HCT116 (cell line): ENCODE measurements around the gene GPR107. TPM values are rescaled to one million over a fixed set of nuclear protein-coding genes. Genes with fewer than 3 reads are reported as not detected.
A peak's percentile ranks its signal among the peaks of the same experiment; 100 is the strongest.

ENCODE experiments used
- ATAC-seq: fragments of 200-7000 bp; cut with Tn5 transposase; 2 replicates; pipeline ENCODE4 v1.9.1; 2020; ENCODE audit warnings: mild to moderate bottlenecking, moderate library complexity
- BruUV-seq: library from RNA; stranded (reverse); fragments of 400-500 nt; replicated peaks from 2 replicates; lab custom pipeline; 2021; lab: Mats Ljungman, UMichigan
- CTCF ChIA-PET: fragments of 300-600 bp; sonication (Branson Sonifier 250); formaldehyde crosslinking; loops from one replicate; lab custom pipeline; 2021; ENCODE audit warnings: antibody characterized with exemption; lab: Charles Lee
- POLR2A ChIA-PET: fragments of 300-600, 350-600 bp; sonication (Branson Sonifier 250); formaldehyde crosslinking; loops from one replicate; lab custom pipeline; 2021; ENCODE audit warnings: antibody characterized with exemption; lab: Charles Lee
- RAD21 ChIA-PET, 2 experiments: fragments of 300-600 bp; sonication (Branson Sonifier 250); formaldehyde crosslinking; loops; one replicate each; lab custom pipeline; 2023; ENCODE audit warnings: low total read pairs in 2 of 2; ENCODE audit not compliant: uncharacterized antibody in 2 of 2, unreplicated experiment in 2 of 2, low non-redundant PET in 1 of 2; lab: Charles Lee
- DNase-seq: peaks from one replicate; pipeline ENCODE4 v3.0.0-alpha.2; 2010; ENCODE audit warnings: low read depth, low spot score
- H2AFZ ChIP-seq: fragments of 200-600 bp; shearing (Covaris generic), sonication (generic); 2 replicates; pipeline ENCODE4 v1.6.1; 2017; ENCODE audit warnings: low read depth, mixed run types, mixed read lengths, antibody characterized with exemption, low read length; ENCODE audit not compliant: poor library complexity, severe bottlenecking
- H3K27ac ChIP-seq: 2 replicates; pipeline ENCODE4 v1.5.1; 2012; ENCODE audit warnings: low read depth, low read length
- H3K27me3 ChIP-seq: fragments of 200-600 bp; sonication (generic); 2 replicates; pipeline ENCODE4 v1.6.1; 2016; ENCODE audit warnings: mixed run types, low read length, mixed read lengths; ENCODE audit not compliant: insufficient read depth
- H3K36me3 ChIP-seq, 2 experiments: fragments of 200-500 bp in 1 of 2; fragments of 200-600 bp in 1 of 2; sonication (Bioruptor generic) in 1 of 2; sonication (generic) in 1 of 2; 2 replicates each; pipeline versions ENCODE4 v1.5.1 to v1.6.1; 2014 to 2016; ENCODE audit warnings: low read length in 2 of 2, inconsistent platforms in 1 of 2, mixed read lengths in 1 of 2, mixed run types in 1 of 2; ENCODE audit not compliant: insufficient read depth in 2 of 2, control insufficient read depth in 1 of 2
- H3K4me1 ChIP-seq, 2 experiments: fragments of 200-600 bp in 1 of 2; sonication (generic) in 1 of 2; 2 replicates each; pipeline versions ENCODE4 v1.5.1 to v1.6.1; 2012 to 2017; ENCODE audit warnings: low read length in 2 of 2, inconsistent platforms in 1 of 2, mild to moderate bottlenecking in 1 of 2, mixed read lengths in 1 of 2, mixed run types in 1 of 2, moderate library complexity in 1 of 2; ENCODE audit not compliant: insufficient read depth in 2 of 2, control insufficient read depth in 1 of 2
- H3K4me2 ChIP-seq: fragments of 200-600 bp; sonication (generic); 2 replicates; pipeline ENCODE4 v1.6.1; 2017; ENCODE audit warnings: mixed run types, low read length, mixed read lengths
- H3K4me3 ChIP-seq, 2 experiments: fragments of 200-600 bp in 1 of 2; sonication (generic) in 1 of 2; replicated peaks in 1 of 2; 2 replicates each; pipeline ENCODE4 v1.5.1; 2011 to 2016; ENCODE audit warnings: low read length in 2 of 2, control low read depth in 1 of 2, low read depth in 1 of 2, mild to moderate bottlenecking in 1 of 2, mixed read lengths in 1 of 2, mixed run types in 1 of 2
- H3K79me2 ChIP-seq: fragments of 200-600 bp; sonication (generic); 2 replicates; pipeline ENCODE4 v1.6.1; 2017; ENCODE audit warnings: mild to moderate bottlenecking, mixed run types, low read length, moderate library complexity, mixed read lengths; ENCODE audit not compliant: insufficient read depth
- H3K9ac ChIP-seq: fragments of 200-600 bp; sonication (generic); 2 replicates; pipeline ENCODE4 v1.6.1; 2016; ENCODE audit warnings: low read length, mixed read lengths
- H3K9me2 ChIP-seq: fragments of 200-600 bp; sonication (generic), shearing (Covaris generic); 2 replicates; pipeline ENCODE4 v1.6.1; 2017; ENCODE audit warnings: mixed run types, mild to moderate bottlenecking, moderate library complexity; ENCODE audit not compliant: insufficient read depth
- H3K9me3 ChIP-seq, 2 experiments: fragments of 200-500 bp in 1 of 2; fragments of 200-600 bp in 1 of 2; sonication (Bioruptor generic) in 1 of 2; sonication (generic) in 1 of 2; 2 replicates each; pipeline ENCODE4 v1.6.1; 2014 to 2017; ENCODE audit warnings: low read length in 2 of 2, mixed read lengths in 2 of 2, inconsistent platforms in 1 of 2, low read depth in 1 of 2, mild to moderate bottlenecking in 1 of 2, mixed run types in 1 of 2, moderate library complexity in 1 of 2; ENCODE audit not compliant: control insufficient read depth in 1 of 2, insufficient read depth in 1 of 2
- H4K20me1 ChIP-seq: fragments of 200-600 bp; sonication (generic), shearing (Covaris generic); 2 replicates; pipeline ENCODE4 v1.6.1; 2017; ENCODE audit warnings: mixed run types, mild to moderate bottlenecking, moderate library complexity; ENCODE audit not compliant: insufficient read depth
- CBX3 ChIP-seq: IDR thresholded peaks from 2 replicates; pipeline ENCODE4 v1.6.1; 2012; ENCODE audit warnings: low read depth
- CEBPB ChIP-seq: IDR thresholded peaks from 2 replicates; pipeline ENCODE4 v1.6.1; 2012; ENCODE audit warnings: low read depth
- EGR1 ChIP-seq: IDR thresholded peaks from 2 replicates; pipeline ENCODE4 v1.6.1; 2012; ENCODE audit warnings: low read depth
- ELF1 ChIP-seq: IDR thresholded peaks from 2 replicates; pipeline ENCODE4 v1.6.1; 2012; ENCODE audit warnings: low read depth, borderline replicate concordance
- EZH2 ChIP-seq: fragments of 200-600 bp; sonication (generic); IDR thresholded peaks from 2 replicates; pipeline ENCODE4 v1.6.1; 2017; ENCODE audit warnings: antibody characterized with exemption, mixed run types
- EZH2phosphoT487 ChIP-seq: fragments of 200-600 bp; IDR thresholded peaks from 2 replicates; pipeline ENCODE4 v1.6.1; 2018; ENCODE audit warnings: antibody characterized with exemption, borderline replicate concordance
- FOSL1 ChIP-seq: IDR thresholded peaks from 2 replicates; pipeline ENCODE4 v1.6.1; 2012; ENCODE audit warnings: low read depth
- JUND ChIP-seq: IDR thresholded peaks from 2 replicates; pipeline ENCODE4 v1.6.1; 2012
- POLR2A ChIP-seq: IDR thresholded peaks from 2 replicates; pipeline ENCODE4 v1.7.0; 2011; ENCODE audit warnings: borderline replicate concordance; ENCODE audit not compliant: insufficient read depth, insufficient read length; ENCODE audit errors: extremely low read depth
- POLR2AphosphoS5 ChIP-seq: IDR thresholded peaks from 2 replicates; pipeline ENCODE4 v1.6.1; 2011; ENCODE audit warnings: mild to moderate bottlenecking, low read depth, low read length, moderate library complexity
- RAD21 ChIP-seq: IDR thresholded peaks from 2 replicates; pipeline ENCODE4 v1.6.1; 2012; ENCODE audit warnings: low read depth, mild to moderate bottlenecking
- SIN3A ChIP-seq: IDR thresholded peaks from 2 replicates; pipeline ENCODE4 v1.6.1; 2012; ENCODE audit warnings: low read depth
- SP1 ChIP-seq: IDR thresholded peaks from 2 replicates; pipeline ENCODE4 v1.6.1; 2012; ENCODE audit warnings: low read depth
- SRF ChIP-seq: IDR thresholded peaks from 2 replicates; pipeline ENCODE4 v1.6.1; 2012; ENCODE audit warnings: low read depth
- TCF7L2 ChIP-seq: IDR thresholded peaks from 2 replicates; pipeline ENCODE4 v1.7.0; 2011; ENCODE audit warnings: borderline replicate concordance, inconsistent platforms; ENCODE audit not compliant: insufficient read depth, insufficient read length; ENCODE audit errors: extremely low read depth
- YY1 ChIP-seq: IDR thresholded peaks from 2 replicates; pipeline ENCODE4 v1.6.1; 2011; ENCODE audit warnings: low read length, low read depth, moderate library complexity, mild to moderate bottlenecking; ENCODE audit not compliant: insufficient replicate concordance; ENCODE audit errors: extremely low read depth
- ZFX ChIP-seq: fragments of 450-650 bp; IDR thresholded peaks from 2 replicates; pipeline ENCODE4 v1.6.1; 2017
- ZNF274 ChIP-seq: fragments of 200-500 bp; sonication (Bioruptor generic); IDR thresholded peaks from 2 replicates; pipeline ENCODE4 v1.6.1; 2014; ENCODE audit warnings: mild to moderate bottlenecking, low read depth, low read length, inconsistent platforms
- intact Hi-C: fragments of 100-400 bp; cut with micrococcal nuclease; formaldehyde crosslinking; loops from 2 replicates; pipeline ENCODE4 v1.10.0; 2022
- total RNA-seq: library from RNA; stranded (reverse); gene quantifications from one replicate; pipeline ENCODE4 v1.2.1, GENCODE V29; 2021; ENCODE audit not compliant: unreplicated experiment
- TF ChIP-seq, protein P1 (sequence below): IDR thresholded peaks from 2 replicates; pipeline ENCODE4 v1.6.1; 2011; ENCODE audit warnings: mild to moderate bottlenecking, low read length, moderate library complexity; ENCODE audit not compliant: insufficient replicate concordance; ENCODE audit errors: extremely low read depth
- TF ChIP-seq, protein P2 (sequence below), 3 experiments: fragments of 200-600 bp in 1 of 3; sonication (generic) in 1 of 3; IDR thresholded peaks in 2 of 3; conservative IDR thresholded peaks in 1 of 3; 2 replicates each; pipeline ENCODE4 v1.5.1; 2012 to 2017; ENCODE audit warnings: low read depth in 2 of 3, low read length in 2 of 3, antibody characterized with exemption in 1 of 3, borderline replicate concordance in 1 of 3, control low read depth in 1 of 3, mild to moderate bottlenecking in 1 of 3, mixed read lengths in 1 of 3, mixed run types in 1 of 3, moderate library complexity in 1 of 3; ENCODE audit not compliant: insufficient read depth in 1 of 3
- TF ChIP-seq, protein P3 (sequence below): IDR thresholded peaks from 2 replicates; pipeline ENCODE4 v1.6.1; 2012
- TF ChIP-seq, protein P4 (sequence below): IDR thresholded peaks from 2 replicates; pipeline ENCODE4 v1.6.1; 2012

GPR107 gene
- total RNA-seq, 1 experiment from 2014 or later = 32.5 TPM

DNA sequence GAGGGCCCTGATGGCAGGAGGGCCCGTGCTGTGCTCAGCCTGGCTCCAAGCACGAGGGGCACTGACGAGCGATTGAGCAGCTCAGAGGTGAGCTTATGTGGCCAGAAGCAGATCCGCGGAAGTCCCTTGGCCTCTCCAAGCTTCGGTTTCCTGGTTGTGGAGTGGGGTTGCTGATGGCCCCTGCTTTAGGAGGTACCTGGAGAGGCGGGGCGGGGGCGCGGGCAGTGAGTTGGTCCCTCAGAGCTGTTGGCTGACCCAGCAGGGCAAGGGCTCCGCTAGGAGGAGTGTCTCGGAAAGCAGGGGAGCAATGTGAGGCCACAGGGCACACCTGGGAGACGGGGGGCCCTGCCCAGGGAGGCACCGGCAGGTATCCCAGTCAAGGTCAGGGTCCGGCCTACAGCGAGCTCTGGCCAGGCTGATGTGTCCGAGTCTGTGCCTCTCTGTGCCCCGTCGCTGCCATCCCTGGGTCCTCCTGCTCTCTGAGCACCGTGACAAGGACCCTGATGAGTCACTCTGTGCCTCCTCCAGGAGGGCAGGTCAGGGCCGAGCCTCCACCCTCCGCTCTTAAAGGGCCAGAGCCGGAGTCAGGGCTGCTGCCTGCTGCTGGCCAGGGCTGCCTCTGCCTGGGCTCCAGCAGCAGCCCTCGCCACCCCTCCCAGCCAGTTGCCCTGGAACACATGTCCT is 133.3 kb downstream of the GPR107 start:
- H3K4me1 ChIP-seq = peaks cover 24 to 61% of the 10 kb centered on the region in 2 experiments
- POLR2A ChIA-PET = interaction anchor here (0.9 kb wide), 1 partner anchor 37 kb away, joined by 3 read pairs; no protein-coding TSS in a partner anchor
- intact Hi-C loops = no loop called here

More for the DNA sequence above, 133.3 kb downstream of the GPR107 start:
- no peaks in the 10 kb centered on the region for H3K9me3 ChIP-seq
- no peak overlapping the region for H2AFZ ChIP-seq
- peak overlapping the region; percentile 86 for H3K4me2 ChIP-seq
- TF ChIP-seq SIN3A (no peak), CEBPB (no peak), EGR1 (no peak), YY1 (peak; percentile 17), RAD21 (no peak), SP1 (no peak; the same call in 1 of the 2 replicates), CBX3 (no peak), ZFX (no peak), FOSL1 (peak; percentile 79), ZNF274 (no peak), JUND (peak; percentile 82), ELF1 (no peak), EZH2phosphoT487 (no peak), POLR2AphosphoS5 (peak; percentile 62), POLR2A (no peak), TCF7L2 (no peak), EZH2 (no peak), SRF (no peak)
- TF ChIP-seq, protein P1, sequence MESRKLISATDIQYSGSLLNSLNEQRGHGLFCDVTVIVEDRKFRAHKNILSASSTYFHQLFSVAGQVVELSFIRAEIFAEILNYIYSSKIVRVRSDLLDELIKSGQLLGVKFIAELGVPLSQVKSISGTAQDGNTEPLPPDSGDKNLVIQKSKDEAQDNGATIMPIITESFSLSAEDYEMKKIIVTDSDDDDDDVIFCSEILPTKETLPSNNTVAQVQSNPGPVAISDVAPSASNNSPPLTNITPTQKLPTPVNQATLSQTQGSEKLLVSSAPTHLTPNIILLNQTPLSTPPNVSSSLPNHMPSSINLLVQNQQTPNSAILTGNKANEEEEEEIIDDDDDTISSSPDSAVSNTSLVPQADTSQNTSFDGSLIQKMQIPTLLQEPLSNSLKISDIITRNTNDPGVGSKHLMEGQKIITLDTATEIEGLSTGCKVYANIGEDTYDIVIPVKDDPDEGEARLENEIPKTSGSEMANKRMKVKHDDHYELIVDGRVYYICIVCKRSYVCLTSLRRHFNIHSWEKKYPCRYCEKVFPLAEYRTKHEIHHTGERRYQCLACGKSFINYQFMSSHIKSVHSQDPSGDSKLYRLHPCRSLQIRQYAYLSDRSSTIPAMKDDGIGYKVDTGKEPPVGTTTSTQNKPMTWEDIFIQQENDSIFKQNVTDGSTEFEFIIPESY = no peak
- TF ChIP-seq, protein P2, sequence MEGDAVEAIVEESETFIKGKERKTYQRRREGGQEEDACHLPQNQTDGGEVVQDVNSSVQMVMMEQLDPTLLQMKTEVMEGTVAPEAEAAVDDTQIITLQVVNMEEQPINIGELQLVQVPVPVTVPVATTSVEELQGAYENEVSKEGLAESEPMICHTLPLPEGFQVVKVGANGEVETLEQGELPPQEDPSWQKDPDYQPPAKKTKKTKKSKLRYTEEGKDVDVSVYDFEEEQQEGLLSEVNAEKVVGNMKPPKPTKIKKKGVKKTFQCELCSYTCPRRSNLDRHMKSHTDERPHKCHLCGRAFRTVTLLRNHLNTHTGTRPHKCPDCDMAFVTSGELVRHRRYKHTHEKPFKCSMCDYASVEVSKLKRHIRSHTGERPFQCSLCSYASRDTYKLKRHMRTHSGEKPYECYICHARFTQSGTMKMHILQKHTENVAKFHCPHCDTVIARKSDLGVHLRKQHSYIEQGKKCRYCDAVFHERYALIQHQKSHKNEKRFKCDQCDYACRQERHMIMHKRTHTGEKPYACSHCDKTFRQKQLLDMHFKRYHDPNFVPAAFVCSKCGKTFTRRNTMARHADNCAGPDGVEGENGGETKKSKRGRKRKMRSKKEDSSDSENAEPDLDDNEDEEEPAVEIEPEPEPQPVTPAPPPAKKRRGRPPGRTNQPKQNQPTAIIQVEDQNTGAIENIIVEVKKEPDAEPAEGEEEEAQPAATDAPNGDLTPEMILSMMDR (IDR thresholded peaks at IDR 0.05 in 2 of 3, conservative IDR thresholded peaks at IDR 0.05 in 1 of 3; ENCODE audit: borderline replicate concordance in 1 of 3, insufficient read depth in 1 of 3, low read depth in 2 of 3, low read length in 2 of 3) = no peak; a peak in 1 of 6 replicates
- TF ChIP-seq, protein P3, sequence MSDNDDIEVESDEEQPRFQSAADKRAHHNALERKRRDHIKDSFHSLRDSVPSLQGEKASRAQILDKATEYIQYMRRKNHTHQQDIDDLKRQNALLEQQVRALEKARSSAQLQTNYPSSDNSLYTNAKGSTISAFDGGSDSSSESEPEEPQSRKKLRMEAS = peak; percentile 68; the same call in 1 of the 2 replicates
- TF ChIP-seq, protein P4, sequence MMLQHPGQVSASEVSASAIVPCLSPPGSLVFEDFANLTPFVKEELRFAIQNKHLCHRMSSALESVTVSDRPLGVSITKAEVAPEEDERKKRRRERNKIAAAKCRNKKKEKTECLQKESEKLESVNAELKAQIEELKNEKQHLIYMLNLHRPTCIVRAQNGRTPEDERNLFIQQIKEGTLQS = no peak
- H3K27ac ChIP-seq = peak overlapping the region; percentile 75
- no peaks in the 10 kb centered on the region for H3K27me3 ChIP-seq
- no peaks in the 10 kb centered on the region for H3K36me3 ChIP-seq
- peaks cover 9% of the 10 kb centered on the region; the same call in 1 of the 2 replicates for H4K20me1 ChIP-seq
- peak overlapping the region; percentile 56 for H3K9ac ChIP-seq
- no peaks in the 10 kb centered on the region for H3K9me2 ChIP-seq
- ChIA-PET CTCF (no interaction called here), RAD21 (no interaction called here)
- ATAC-seq = peak; percentile 98
- H3K79me2 ChIP-seq = peaks cover 96% of the 10 kb centered on the region
- peak overlapping the region; percentile 53 to 56 for H3K4me3 ChIP-seq
- peak; percentile 71 for DNase-seq
- no TSS peak for BruUV-seq
